ENCODE results near the gene DNAH1.

- TF ChIP-seq CTCF (IDR thresholded peaks at IDR 0.05) (no peak), POLR2AphosphoS5 (IDR thresholded peaks at IDR 0.05) (no peak), POLR2A (IDR thresholded peaks at IDR 0.05) (no peak)
Observed at GRCh38 chr3:52435246-52436101, 119.4 kb downstream of the DNAH1 start.

Data from gastroesophageal sphincter (tissue), 3 donors.